Measurements from ENCODE around the gene SMIM23.

DNA sequence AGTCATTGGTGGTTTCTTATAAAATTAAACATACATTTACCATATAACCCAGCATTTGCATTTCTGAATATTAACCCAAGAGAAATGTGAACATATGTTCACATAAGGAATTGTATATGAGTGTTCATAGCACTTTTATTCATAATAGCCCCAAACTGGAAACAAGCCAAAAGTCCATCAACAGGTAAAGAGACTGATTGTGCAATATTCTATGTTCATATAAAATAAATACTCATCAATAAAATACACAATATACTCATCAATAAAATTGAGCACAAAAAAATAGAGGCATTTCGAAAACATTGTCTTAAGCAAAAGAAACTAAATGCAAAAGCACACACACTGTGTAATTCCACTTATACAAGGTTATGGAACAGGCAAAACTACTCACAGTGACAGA, 3.7 kb downstream of the SMIM23 start:
- TF ChIP-seq, protein P1, sequence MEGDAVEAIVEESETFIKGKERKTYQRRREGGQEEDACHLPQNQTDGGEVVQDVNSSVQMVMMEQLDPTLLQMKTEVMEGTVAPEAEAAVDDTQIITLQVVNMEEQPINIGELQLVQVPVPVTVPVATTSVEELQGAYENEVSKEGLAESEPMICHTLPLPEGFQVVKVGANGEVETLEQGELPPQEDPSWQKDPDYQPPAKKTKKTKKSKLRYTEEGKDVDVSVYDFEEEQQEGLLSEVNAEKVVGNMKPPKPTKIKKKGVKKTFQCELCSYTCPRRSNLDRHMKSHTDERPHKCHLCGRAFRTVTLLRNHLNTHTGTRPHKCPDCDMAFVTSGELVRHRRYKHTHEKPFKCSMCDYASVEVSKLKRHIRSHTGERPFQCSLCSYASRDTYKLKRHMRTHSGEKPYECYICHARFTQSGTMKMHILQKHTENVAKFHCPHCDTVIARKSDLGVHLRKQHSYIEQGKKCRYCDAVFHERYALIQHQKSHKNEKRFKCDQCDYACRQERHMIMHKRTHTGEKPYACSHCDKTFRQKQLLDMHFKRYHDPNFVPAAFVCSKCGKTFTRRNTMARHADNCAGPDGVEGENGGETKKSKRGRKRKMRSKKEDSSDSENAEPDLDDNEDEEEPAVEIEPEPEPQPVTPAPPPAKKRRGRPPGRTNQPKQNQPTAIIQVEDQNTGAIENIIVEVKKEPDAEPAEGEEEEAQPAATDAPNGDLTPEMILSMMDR (conservative IDR thresholded peaks at IDR 0.05 in 1 of 2, IDR thresholded peaks at IDR 0.05 in 1 of 2; ENCODE audit: extremely low read depth in 1 of 2, insufficient read depth in 1 of 2, low read depth in 1 of 2, low read length in 2 of 2), result no peak
- TF ChIP-seq EZH2 (IDR thresholded peaks at IDR 0.05; ENCODE audit: borderline replicate concordance, low read length), result no peak
